PFSK-1 (cell line): ENCODE measurements around the gene TOR1A.

Source experiments
- POLR2AphosphoS5 ChIP-seq: IDR thresholded peaks from 2 replicates; pipeline ENCODE4 v1.6.1; 2012; ENCODE audit warnings: low read depth, mild to moderate bottlenecking, control low read depth, low read length, moderate library complexity
- SIN3A ChIP-seq: IDR thresholded peaks from 2 replicates; pipeline ENCODE4 v1.6.1; 2012; ENCODE audit warnings: mild to moderate bottlenecking, low read length, moderate library complexity, borderline replicate concordance; ENCODE audit not compliant: insufficient read depth
- TAF1 ChIP-seq: IDR thresholded peaks from 2 replicates; pipeline ENCODE4 v1.6.1; 2012; ENCODE audit warnings: low read length, control low read depth, borderline replicate concordance; ENCODE audit not compliant: insufficient read depth
- TF ChIP-seq, protein P1 (sequence below), 2 experiments: IDR thresholded peaks; 2 replicates each; pipeline versions ENCODE4 v1.6.1 to v1.8.0; 2011 to 2012; ENCODE audit warnings: low read depth in 2 of 2, low read length in 2 of 2, control low read depth in 1 of 2, inconsistent platforms in 1 of 2, mild to moderate bottlenecking in 1 of 2, moderate library complexity in 1 of 2; ENCODE audit not compliant: insufficient read depth in 1 of 2

DNA sequence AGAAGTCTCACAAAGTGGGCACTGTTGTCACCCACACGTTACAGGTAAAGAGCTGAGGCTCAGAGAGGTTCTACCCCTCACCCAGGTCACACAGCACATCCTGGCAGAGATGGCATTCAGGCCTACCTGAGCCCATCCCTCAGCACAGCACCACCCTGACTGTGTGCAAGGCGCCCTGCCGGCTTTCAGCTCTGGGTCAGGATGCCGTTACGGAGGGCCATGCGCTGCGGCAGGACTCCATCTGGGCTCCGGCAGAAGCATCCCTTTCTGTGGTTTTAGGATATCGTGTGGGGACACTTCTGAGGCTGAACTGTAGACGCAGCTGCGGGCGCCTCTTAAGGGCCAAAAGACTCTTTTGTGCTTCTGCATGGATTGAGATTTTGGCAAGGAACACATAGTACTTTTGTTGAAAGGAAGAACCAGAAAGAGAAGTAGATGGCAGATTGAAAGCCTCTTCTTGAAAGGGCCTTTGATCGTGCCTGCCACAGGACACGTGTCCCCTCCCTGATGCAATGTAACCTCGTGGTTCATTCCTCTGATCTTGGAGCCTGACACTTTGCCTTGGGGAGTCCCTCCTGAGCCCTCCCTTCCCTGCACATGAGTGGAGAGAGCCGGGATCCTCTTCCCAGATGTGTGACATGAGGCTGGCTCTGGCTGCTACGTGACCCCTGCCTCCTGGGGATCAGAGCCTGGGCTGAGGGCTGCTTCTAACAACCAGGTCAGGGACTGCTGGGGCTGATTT, 42.6 kb upstream of the TOR1A start:
- TF ChIP-seq POLR2AphosphoS5 (no peak), TAF1 (no peak), SIN3A (no peak)
- TF ChIP-seq, protein P1, sequence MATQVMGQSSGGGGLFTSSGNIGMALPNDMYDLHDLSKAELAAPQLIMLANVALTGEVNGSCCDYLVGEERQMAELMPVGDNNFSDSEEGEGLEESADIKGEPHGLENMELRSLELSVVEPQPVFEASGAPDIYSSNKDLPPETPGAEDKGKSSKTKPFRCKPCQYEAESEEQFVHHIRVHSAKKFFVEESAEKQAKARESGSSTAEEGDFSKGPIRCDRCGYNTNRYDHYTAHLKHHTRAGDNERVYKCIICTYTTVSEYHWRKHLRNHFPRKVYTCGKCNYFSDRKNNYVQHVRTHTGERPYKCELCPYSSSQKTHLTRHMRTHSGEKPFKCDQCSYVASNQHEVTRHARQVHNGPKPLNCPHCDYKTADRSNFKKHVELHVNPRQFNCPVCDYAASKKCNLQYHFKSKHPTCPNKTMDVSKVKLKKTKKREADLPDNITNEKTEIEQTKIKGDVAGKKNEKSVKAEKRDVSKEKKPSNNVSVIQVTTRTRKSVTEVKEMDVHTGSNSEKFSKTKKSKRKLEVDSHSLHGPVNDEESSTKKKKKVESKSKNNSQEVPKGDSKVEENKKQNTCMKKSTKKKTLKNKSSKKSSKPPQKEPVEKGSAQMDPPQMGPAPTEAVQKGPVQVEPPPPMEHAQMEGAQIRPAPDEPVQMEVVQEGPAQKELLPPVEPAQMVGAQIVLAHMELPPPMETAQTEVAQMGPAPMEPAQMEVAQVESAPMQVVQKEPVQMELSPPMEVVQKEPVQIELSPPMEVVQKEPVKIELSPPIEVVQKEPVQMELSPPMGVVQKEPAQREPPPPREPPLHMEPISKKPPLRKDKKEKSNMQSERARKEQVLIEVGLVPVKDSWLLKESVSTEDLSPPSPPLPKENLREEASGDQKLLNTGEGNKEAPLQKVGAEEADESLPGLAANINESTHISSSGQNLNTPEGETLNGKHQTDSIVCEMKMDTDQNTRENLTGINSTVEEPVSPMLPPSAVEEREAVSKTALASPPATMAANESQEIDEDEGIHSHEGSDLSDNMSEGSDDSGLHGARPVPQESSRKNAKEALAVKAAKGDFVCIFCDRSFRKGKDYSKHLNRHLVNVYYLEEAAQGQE (IDR thresholded peaks at IDR 0.05; ENCODE audit: insufficient read depth in 1 of 2, low read depth in 2 of 2, low read length in 2 of 2): no peak
